HG02973 (cell line): ENCODE data around the gene CACNA1F.

Source experiments
- ATAC-seq: cut with Tn5 transposase; IDR thresholded peaks from one replicate; pipeline ENCODE4 v1.9.1; 2021; ENCODE audit warnings: moderate library complexity; ENCODE audit not compliant: unreplicated experiment

Gene CACNA1F

GRCh38 chrX:49257846-49258748 is 25.0 kb upstream of the CACNA1F start:
- no peak for ATAC-seq

- no peak for ATAC-seq
These were observed 24.1 kb upstream of the CACNA1F start for GRCh38 chrX:49257074-49257790.

GRCh38 chrX:49256268-49256995 is 23.3 kb upstream of the CACNA1F start:
- no peak for ATAC-seq

GRCh38 chrX:49254639-49255038 is 21.5 kb upstream of the CACNA1F start:
- ATAC-seq: no peak

- no peak for ATAC-seq
These were observed 18.2 kb upstream of the CACNA1F start for GRCh38 chrX:49251325-49251724.

- ATAC-seq: no peak
These were observed 17.4 kb upstream of the CACNA1F start for GRCh38 chrX:49250578-49250977.

GRCh38 chrX:49250066-49250465 is 16.9 kb upstream of the CACNA1F start:
- no peak for ATAC-seq

- no peak for ATAC-seq
These were observed 16.5 kb upstream of the CACNA1F start for GRCh38 chrX:49249616-49250015.

GRCh38 chrX:49249071-49249470 is 15.9 kb upstream of the CACNA1F start:
- ATAC-seq: no peak

- ATAC-seq: no peak
These were observed 15.0 kb upstream of the CACNA1F start for GRCh38 chrX:49247916-49248811.

GRCh38 chrX:49247346-49247745 is 14.2 kb upstream of the CACNA1F start:
- no peak for ATAC-seq

GRCh38 chrX:49246541-49246940 is 13.4 kb upstream of the CACNA1F start:
- no peak for ATAC-seq

- ATAC-seq: no peak
These were observed 11.1 kb upstream of the CACNA1F start for GRCh38 chrX:49244207-49244606.

GRCh38 chrX:49243166-49243565 is 10.0 kb upstream of the CACNA1F start:
- no peak for ATAC-seq

- ATAC-seq: no peak
These were observed 9.5 kb upstream of the CACNA1F start for GRCh38 chrX:49242545-49243066.

GRCh38 chrX:49238735-49239134 is 5.6 kb upstream of the CACNA1F start:
- no peak for ATAC-seq

- ATAC-seq: no peak
These were observed 3.9 kb upstream of the CACNA1F start for GRCh38 chrX:49237060-49237459.

GRCh38 chrX:49233887-49234555 is 881 bp upstream of the CACNA1F start:
- no peak for ATAC-seq

GRCh38 chrX:49232525-49232924 is 615 bp downstream of the CACNA1F start:
- ATAC-seq: no peak
